ENCODE data around the gene ARID1B.

Gene ARID1B

GRCh38 chr6:157107915-157108651 is 330.9 kb downstream of the ARID1B start:
- H3K27me3 ChIP-seq (ENCODE audit: control insufficient read depth, insufficient read depth, low read length, poor library complexity, severe bottlenecking): no peaks in the 10 kb centered on the region
- H3K4me1 ChIP-seq (ENCODE audit: control insufficient read depth, insufficient read depth, low read length): peaks cover 5% of the 10 kb centered on the region
- H3K36me3 ChIP-seq (ENCODE audit: control insufficient read depth, insufficient read depth, low read length): no peaks in the 10 kb centered on the region
- no peak overlapping the region for H3K4me3 ChIP-seq (ENCODE audit: insufficient read depth, low read depth, low read length)
- 97 to 98% methylated on average over 6 of the region's 6 CpGs for WGBS, 2 experiments
- no peak overlapping the region for H3K27ac ChIP-seq (ENCODE audit: insufficient read depth, low read depth, low read length, poor library complexity, severe bottlenecking)
- no peaks in the 10 kb centered on the region for H3K9me3 ChIP-seq (ENCODE audit: control insufficient read depth, low read length)

- Histone ChIP-seq H3K36me3 (ENCODE audit: control insufficient read depth, insufficient read depth, low read length) (no peaks in the 10 kb centered on the region), H3K4me1 (ENCODE audit: control insufficient read depth, insufficient read depth, low read length) (peaks cover 5% of the 10 kb centered on the region), H3K27me3 (ENCODE audit: control insufficient read depth, insufficient read depth, low read length, poor library complexity, severe bottlenecking) (no peaks in the 10 kb centered on the region), H3K27ac (ENCODE audit: insufficient read depth, low read depth, low read length, poor library complexity, severe bottlenecking) (no peak overlapping the region), H3K9me3 (ENCODE audit: control insufficient read depth, low read length) (no peaks in the 10 kb centered on the region), H3K4me3 (ENCODE audit: insufficient read depth, low read depth, low read length) (no peak overlapping the region)
- 92 to 96% methylated on average over 6 to 7 of the region's 7 CpGs for WGBS, 2 experiments
These were observed 331.7 kb downstream of the ARID1B start for GRCh38 chr6:157108923-157109322.

DNA sequence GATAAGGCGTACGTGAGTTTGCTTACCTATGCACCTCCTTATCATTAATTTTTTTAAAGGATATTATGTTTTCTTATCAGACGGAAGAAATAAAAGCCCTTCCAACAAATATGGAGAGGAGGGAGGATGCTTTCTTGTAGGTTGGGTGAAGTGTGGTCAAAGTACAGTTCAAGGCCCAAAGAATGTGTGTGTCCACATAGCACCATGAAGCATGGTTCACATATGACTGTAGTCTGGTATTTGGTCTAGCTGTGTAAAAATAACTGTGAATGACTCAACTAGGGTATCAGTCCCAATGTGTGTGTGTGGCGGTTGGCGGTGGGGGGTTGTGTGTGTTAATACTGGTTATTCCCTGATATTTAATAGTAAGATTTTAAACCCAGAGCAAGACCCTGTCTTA is 333.4 kb downstream of the ARID1B start:
- Histone ChIP-seq H3K4me3 (ENCODE audit: insufficient read depth, low read depth, low read length) (no peak overlapping the region), H3K36me3 (ENCODE audit: control insufficient read depth, insufficient read depth, low read length) (no peaks in the 10 kb centered on the region), H3K27me3 (ENCODE audit: control insufficient read depth, insufficient read depth, low read length, poor library complexity, severe bottlenecking) (no peaks in the 10 kb centered on the region), H3K27ac (ENCODE audit: insufficient read depth, low read depth, low read length, poor library complexity, severe bottlenecking) (no peak overlapping the region), H3K4me1 (ENCODE audit: control insufficient read depth, insufficient read depth, low read length) (peaks cover 5% of the 10 kb centered on the region), H3K9me3 (ENCODE audit: control insufficient read depth, low read length) (no peaks in the 10 kb centered on the region)
- WGBS, 2 experiments: 96 to 100% methylated on average over 3 to 5 of the region's 5 CpGs

- Histone ChIP-seq H3K9me3 (ENCODE audit: control insufficient read depth, low read length) (no peaks in the 10 kb centered on the region), H3K4me1 (ENCODE audit: control insufficient read depth, insufficient read depth, low read length) (no peaks in the 10 kb centered on the region), H3K27ac (ENCODE audit: insufficient read depth, low read depth, low read length, poor library complexity, severe bottlenecking) (no peak overlapping the region), H3K27me3 (ENCODE audit: control insufficient read depth, insufficient read depth, low read length, poor library complexity, severe bottlenecking) (no peaks in the 10 kb centered on the region), H3K4me3 (ENCODE audit: insufficient read depth, low read depth, low read length) (no peak overlapping the region), H3K36me3 (ENCODE audit: control insufficient read depth, insufficient read depth, low read length) (no peaks in the 10 kb centered on the region)
- 94 to 96% methylated on average over 4 of the region's 4 CpGs for WGBS, 2 experiments
These were observed 336.2 kb downstream of the ARID1B start for GRCh38 chr6:157113389-157113788.

- no peaks in the 10 kb centered on the region for H3K36me3 ChIP-seq (ENCODE audit: control insufficient read depth, insufficient read depth, low read length)
- no peak overlapping the region for H3K27ac ChIP-seq (ENCODE audit: insufficient read depth, low read depth, low read length, poor library complexity, severe bottlenecking)
- H3K4me3 ChIP-seq (ENCODE audit: insufficient read depth, low read depth, low read length): no peak overlapping the region
- H3K27me3 ChIP-seq (ENCODE audit: control insufficient read depth, insufficient read depth, low read length, poor library complexity, severe bottlenecking): no peaks in the 10 kb centered on the region
- H3K9me3 ChIP-seq (ENCODE audit: control insufficient read depth, low read length): no peaks in the 10 kb centered on the region
- WGBS, 2 experiments: 74 to 77% methylated on average over 3 of the region's 3 CpGs
- H3K4me1 ChIP-seq (ENCODE audit: control insufficient read depth, insufficient read depth, low read length): no peaks in the 10 kb centered on the region
These were observed 339.2 kb downstream of the ARID1B start for GRCh38 chr6:157116426-157116825.

DNA sequence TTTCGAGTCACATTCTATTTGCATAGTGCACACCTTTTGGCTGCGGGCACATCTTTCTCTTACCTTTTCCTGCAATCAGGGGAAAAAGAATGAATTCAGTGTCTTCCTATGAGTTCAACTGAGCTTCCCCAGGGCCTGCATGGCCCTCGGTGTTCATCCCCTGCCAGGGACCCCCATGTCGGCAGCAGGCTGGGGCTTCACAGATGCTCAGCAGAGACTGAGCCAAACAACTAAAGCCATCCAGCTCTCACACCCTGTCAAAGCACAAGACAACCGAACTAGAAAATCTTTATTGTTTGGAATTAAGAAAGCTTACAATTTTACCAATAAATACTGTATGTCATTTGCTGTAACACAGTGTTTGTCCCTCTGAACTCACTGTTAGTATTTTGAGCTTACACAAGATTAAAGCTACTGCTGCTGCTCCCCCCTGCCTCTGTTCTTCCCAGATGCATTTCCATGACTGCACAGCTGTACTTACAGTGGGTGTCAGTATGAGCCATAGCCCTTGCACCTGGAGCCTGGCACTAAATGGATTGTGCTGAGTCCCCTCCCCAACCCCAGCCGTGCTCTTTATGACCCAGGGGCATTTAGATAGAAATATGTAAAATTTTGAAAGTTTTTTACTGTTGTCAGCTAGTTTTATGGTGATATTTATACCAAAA is 340.4 kb downstream of the ARID1B start:
- no peak overlapping the region for H3K27ac ChIP-seq (ENCODE audit: insufficient read depth, low read depth, low read length, poor library complexity, severe bottlenecking)
- no peak overlapping the region for H3K4me3 ChIP-seq (ENCODE audit: insufficient read depth, low read depth, low read length)
- H3K36me3 ChIP-seq (ENCODE audit: control insufficient read depth, insufficient read depth, low read length): no peaks in the 10 kb centered on the region
- no peaks in the 10 kb centered on the region for H3K4me1 ChIP-seq (ENCODE audit: control insufficient read depth, insufficient read depth, low read length)
- 91 to 97% methylated on average over 5 to 6 of the region's 6 CpGs for WGBS, 2 experiments
- H3K9me3 ChIP-seq (ENCODE audit: control insufficient read depth, low read length): no peaks in the 10 kb centered on the region
- H3K27me3 ChIP-seq (ENCODE audit: control insufficient read depth, insufficient read depth, low read length, poor library complexity, severe bottlenecking): no peaks in the 10 kb centered on the region

DNA sequence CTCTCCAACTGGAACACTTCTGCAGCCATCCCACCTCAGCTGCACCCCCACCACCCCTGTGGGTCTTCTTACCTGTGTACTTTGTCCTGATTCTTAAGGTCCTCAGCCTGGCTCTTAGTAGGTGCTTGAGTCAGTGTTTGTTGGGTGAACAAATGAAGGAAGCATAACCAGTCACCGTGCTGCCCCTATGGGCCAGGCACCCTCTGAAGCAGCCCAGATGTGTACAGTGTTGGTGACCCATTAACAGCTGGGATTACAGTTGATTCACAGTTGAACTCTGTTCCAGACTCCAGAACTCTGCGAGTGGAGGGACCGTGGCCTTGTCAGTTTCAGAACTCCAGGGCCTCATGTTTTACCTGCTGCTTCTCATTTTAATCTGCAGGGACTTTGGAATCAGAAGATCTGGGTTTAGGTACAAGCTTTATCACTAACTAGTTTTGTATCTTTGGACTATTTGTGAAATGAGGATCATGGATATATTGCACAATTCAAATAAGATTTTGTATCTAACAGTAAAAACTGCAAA is 342.4 kb downstream of the ARID1B start:
- Histone ChIP-seq H3K27ac (ENCODE audit: insufficient read depth, low read depth, low read length, poor library complexity, severe bottlenecking) (no peak overlapping the region), H3K4me1 (ENCODE audit: control insufficient read depth, insufficient read depth, low read length) (no peaks in the 10 kb centered on the region), H3K36me3 (ENCODE audit: control insufficient read depth, insufficient read depth, low read length) (no peaks in the 10 kb centered on the region), H3K4me3 (ENCODE audit: insufficient read depth, low read depth, low read length) (no peak overlapping the region), H3K9me3 (ENCODE audit: control insufficient read depth, low read length) (no peaks in the 10 kb centered on the region), H3K27me3 (ENCODE audit: control insufficient read depth, insufficient read depth, low read length, poor library complexity, severe bottlenecking) (no peaks in the 10 kb centered on the region)
- 93 to 95% methylated on average over 3 of the region's 3 CpGs for WGBS, 2 experiments

- Histone ChIP-seq H3K27me3 (ENCODE audit: control insufficient read depth, insufficient read depth, low read length, poor library complexity, severe bottlenecking) (no peaks in the 10 kb centered on the region), H3K4me1 (ENCODE audit: control insufficient read depth, insufficient read depth, low read length) (no peaks in the 10 kb centered on the region), H3K4me3 (ENCODE audit: insufficient read depth, low read depth, low read length) (no peak overlapping the region), H3K36me3 (ENCODE audit: control insufficient read depth, insufficient read depth, low read length) (no peaks in the 10 kb centered on the region), H3K27ac (ENCODE audit: insufficient read depth, low read depth, low read length, poor library complexity, severe bottlenecking) (no peak overlapping the region), H3K9me3 (ENCODE audit: control insufficient read depth, low read length) (no peaks in the 10 kb centered on the region)
- 93 to 96% methylated on average over 10 of the region's 10 CpGs for WGBS, 2 experiments
These were observed 343.5 kb downstream of the ARID1B start for GRCh38 chr6:157120534-157121232.

GRCh38 chr6:157121897-157122296 is 344.7 kb downstream of the ARID1B start:
- Histone ChIP-seq H3K27ac (ENCODE audit: insufficient read depth, low read depth, low read length, poor library complexity, severe bottlenecking) (no peak overlapping the region), H3K36me3 (ENCODE audit: control insufficient read depth, insufficient read depth, low read length) (no peaks in the 10 kb centered on the region), H3K27me3 (ENCODE audit: control insufficient read depth, insufficient read depth, low read length, poor library complexity, severe bottlenecking) (no peaks in the 10 kb centered on the region), H3K9me3 (ENCODE audit: control insufficient read depth, low read length) (no peaks in the 10 kb centered on the region), H3K4me3 (ENCODE audit: insufficient read depth, low read depth, low read length) (no peak overlapping the region), H3K4me1 (ENCODE audit: control insufficient read depth, insufficient read depth, low read length) (no peaks in the 10 kb centered on the region)
- 95 to 96% methylated on average over 4 to 6 of the region's 6 CpGs for WGBS, 2 experiments

DNA sequence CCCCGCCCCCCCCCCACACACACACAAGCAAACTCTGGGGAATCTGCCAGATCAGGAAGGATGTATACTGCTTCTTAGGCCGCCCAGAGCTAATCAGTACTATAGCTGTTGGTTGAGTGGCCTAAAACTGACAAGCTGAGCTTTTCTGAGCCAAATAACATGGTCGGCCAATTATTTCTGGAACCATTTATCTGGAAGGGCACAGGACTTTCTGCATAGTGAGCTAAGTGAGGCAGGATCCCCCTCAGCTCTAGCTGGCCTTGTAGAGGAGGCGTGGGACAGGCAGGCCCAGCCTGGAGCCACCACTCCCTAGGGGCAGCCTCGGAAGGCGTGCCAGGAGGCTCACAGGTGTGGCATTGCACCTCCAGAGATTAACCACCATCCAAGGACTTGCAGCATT is 346.1 kb downstream of the ARID1B start:
- Histone ChIP-seq H3K9me3 (ENCODE audit: control insufficient read depth, low read length) (no peaks in the 10 kb centered on the region), H3K27me3 (ENCODE audit: control insufficient read depth, insufficient read depth, low read length, poor library complexity, severe bottlenecking) (no peaks in the 10 kb centered on the region), H3K36me3 (ENCODE audit: control insufficient read depth, insufficient read depth, low read length) (no peaks in the 10 kb centered on the region), H3K4me1 (ENCODE audit: control insufficient read depth, insufficient read depth, low read length) (no peaks in the 10 kb centered on the region), H3K27ac (ENCODE audit: insufficient read depth, low read depth, low read length, poor library complexity, severe bottlenecking) (no peak overlapping the region), H3K4me3 (ENCODE audit: insufficient read depth, low read depth, low read length) (no peak overlapping the region)
- WGBS, 2 experiments: 93 to 98% methylated on average over 5 of the region's 6 CpGs

Data from ectodermal cell (in vitro differentiated cells).